ENCODE results near the gene SLCO3A1. TPM values are rescaled to one million over a fixed set of nuclear protein-coding genes. Genes with fewer than 3 reads are reported as not detected.
"Not testable (repeated sequence)": the region's sequence is repeated elsewhere in the genome, so short reads cannot be mapped to it uniquely, and the experiment has no call there.

The SLCO3A1 gene
- total RNA-seq, 1 donor from 2014 or later = 0.90 TPM

GRCh38 chr15:92069308-92070250 is 216.1 kb downstream of the SLCO3A1 start:
- no peak for DNase-seq (ENCODE audit: low read depth in 2 of 2)

DNA sequence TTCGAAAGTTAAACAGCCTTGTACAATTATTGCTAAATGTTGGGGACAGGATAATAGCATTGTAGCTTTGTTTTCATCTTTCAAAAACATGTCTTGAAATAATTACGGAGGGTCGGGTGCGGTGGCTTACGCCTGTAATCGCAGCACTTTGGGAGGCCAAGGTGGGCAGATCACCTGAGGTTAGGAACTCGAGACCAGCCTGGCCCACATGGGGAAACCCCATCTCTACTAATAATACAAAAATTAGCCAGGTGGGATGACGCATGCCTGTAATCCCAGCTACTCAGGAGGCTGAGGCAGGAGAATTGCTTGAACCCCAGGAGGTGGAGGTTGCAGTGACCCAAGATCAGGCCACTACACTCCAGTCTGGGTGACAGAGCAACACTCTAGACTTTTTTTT is 216.7 kb downstream of the SLCO3A1 start:
- DNase-seq (ENCODE audit: low read depth in 2 of 2) = not testable (repeated sequence)

- DNase-seq (ENCODE audit: low read depth in 2 of 2) = no peak
Observed at GRCh38 chr15:92071045-92071634, 217.6 kb downstream of the SLCO3A1 start.

GRCh38 chr15:92073044-92073785 is 219.7 kb downstream of the SLCO3A1 start:
- DNase-seq (ENCODE audit: low read depth in 2 of 2) = no peak

DNA sequence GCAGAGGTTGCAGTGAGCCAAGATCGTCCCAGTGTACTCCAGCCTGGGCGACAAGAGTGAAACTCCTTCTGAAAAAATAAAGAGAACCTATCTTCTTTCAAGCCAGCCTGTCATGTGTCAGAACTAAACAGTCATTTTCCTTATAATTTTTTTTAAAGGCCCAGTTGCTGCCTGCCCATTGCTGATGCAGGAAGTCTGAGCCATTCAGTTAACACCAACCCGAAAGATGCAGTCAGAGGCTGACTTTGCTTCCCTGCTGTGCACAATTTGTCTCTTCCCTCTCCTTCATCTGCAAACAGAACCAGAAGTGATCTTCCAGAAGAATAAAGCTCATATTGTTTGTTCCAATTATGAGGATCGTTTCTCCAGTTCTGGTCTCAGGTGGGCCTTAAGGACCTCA is 220.6 kb downstream of the SLCO3A1 start:
- DNase-seq (ENCODE audit: low read depth in 2 of 2) = no peak

DNA sequence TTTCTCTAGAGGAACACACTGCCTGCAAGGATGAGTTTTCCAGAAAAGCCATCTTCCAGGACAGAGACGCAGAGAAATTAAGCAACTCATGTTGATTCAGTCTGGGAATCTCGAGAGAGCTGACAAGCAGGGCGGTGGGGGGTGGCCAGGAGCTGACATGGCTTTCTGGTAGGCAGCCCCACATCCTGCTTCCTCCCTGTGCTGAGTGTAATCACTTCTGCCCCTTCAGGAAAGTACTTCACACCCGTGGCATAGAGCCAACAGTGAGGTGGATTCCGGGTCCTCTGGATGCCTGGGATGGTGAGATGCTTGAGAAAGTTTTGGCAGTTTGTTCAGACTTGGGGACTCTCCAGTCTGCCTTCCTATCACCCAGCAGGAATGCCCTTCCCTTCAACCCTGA is 221.1 kb downstream of the SLCO3A1 start:
- no peak for DNase-seq (ENCODE audit: low read depth in 2 of 2)

DNA sequence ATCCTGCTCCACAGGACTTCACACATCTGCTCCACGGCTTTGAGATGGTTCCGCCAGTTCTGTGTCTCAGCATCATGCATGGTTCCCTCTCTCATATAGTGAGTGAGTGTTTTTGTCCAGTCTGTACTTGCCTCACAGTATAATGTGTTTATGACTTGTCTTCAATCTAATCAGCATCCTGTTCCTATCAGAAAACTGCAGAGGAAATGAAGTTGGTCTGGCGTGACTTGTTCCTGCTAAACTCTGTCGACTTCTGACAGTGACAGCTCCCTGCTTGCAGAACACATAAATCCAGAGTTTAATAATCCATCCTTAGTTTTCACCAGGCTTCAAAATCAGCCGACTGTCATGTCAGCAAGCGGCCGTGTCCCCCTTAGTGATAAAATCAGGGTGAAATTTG is 222.3 kb downstream of the SLCO3A1 start:
- no peak for DNase-seq (ENCODE audit: low read depth in 2 of 2)

GRCh38 chr15:92076541-92076940 is 223.0 kb downstream of the SLCO3A1 start:
- DNase-seq (ENCODE audit: low read depth in 2 of 2) = no peak

DNA sequence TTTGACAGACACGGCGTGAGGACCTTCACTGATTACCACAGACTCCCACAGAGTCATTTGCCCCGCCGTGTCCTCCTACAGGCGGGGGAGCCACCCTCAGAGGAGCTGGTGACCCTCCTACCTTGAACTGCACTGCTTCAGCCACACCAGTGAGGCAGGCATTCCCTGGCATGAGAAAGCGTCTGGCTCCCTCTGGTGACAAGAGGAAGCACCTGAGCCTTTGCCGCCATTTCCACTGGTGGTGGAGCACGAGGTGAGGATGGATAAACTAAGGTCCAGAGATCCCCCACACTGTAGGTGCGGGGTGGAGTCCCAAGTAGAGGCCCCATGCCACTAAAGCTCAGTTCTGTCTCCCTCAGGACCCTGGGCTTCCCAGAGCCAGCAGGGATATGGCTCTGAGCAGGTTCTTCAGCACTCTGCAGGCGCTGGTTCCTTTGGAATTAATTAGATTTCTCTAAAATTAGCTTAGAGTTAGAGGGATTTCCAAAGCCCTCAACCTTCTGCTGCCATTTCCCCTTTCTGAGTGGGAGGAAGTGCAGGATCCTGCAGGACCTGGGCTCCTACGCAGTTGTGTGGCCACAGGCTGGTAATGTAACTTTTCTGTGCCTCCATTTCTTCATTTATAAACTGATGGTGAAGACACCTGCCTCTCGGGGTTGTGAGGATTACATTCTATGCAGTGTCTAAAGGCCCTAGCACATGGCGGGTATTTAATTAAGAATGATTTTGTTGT is 224.0 kb downstream of the SLCO3A1 start:
- DNase-seq (ENCODE audit: low read depth in 2 of 2) = peak; percentile 1 to 11

DNA sequence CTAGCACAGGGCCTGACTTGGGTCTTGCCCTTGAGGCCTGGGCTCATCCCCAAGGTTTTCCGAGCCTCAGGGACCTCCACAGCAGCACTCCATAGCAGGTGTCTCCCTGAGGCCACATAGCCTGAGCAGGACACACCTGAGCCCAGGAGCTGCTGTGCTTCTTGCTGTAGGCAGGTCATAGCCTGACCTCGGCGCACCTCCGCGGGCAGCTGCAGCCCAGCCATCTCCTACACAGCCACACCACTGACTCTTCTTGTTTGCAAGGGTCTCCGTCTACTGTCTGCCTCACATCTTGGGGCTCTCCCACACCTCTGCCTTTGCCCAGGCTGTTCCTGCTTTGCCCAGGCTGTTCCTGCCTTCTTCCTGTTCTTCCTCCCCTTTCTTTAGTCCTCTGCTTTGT is 224.8 kb downstream of the SLCO3A1 start:
- DNase-seq (ENCODE audit: low read depth in 2 of 2) = no peak

DNA sequence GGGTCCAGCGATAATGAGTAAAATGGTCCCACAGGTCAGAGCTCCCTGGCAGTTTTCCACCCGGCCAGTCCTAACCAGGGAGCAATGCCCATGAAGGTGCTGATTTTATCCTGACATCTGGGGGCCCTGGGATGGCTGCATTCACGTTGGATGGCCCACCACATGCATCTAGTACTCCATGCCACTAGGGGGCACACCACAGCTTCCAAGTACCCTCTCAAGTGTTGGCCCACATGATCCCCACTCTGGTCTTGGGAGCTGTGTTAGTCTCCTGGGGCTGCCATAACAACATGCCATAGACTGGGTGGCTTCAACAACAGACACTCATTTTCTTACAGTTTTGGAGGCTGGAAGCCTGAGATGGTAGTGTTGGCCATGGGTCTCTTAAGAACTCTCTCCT is 225.5 kb downstream of the SLCO3A1 start:
- DNase-seq (ENCODE audit: low read depth in 2 of 2) = no peak

DNA sequence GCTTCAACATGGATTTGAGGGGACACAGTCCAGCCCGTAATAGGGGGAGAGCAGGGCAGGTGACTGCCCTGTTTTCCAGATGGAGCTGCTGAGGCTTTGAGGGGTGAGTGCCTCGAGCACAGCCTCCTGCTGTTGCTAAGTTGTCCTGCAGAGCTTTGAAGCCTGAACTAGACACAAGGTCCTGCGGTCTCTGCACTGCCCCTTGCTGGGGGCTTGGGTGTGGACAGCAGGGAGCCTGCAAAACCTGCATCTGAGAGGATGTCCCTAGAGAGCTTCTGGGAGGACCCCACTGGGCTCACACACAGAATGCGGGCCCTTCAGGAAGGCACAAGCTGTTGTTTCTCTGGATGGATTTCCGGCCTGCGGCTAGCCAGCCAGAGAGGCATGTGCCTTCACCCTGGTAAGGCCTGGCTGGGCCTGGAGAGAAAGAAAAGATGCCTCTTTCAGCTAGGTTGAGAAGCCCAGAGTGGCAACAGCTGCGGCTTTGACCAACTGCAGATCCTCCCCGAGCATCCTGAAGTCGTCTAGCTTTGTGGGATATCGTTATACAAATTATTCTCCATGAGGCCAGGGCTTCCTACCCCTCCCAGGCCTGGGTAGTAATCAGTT is 226.2 kb downstream of the SLCO3A1 start:
- no peak for DNase-seq (ENCODE audit: low read depth in 2 of 2)

GRCh38 chr15:92082006-92082843 is 228.7 kb downstream of the SLCO3A1 start:
- peak; percentile 3 to 41 for DNase-seq (ENCODE audit: low read depth in 2 of 2)

- no peak for DNase-seq (ENCODE audit: low read depth in 2 of 2)
Observed at GRCh38 chr15:92083190-92083589, 229.7 kb downstream of the SLCO3A1 start.

GRCh38 chr15:92087211-92087610 is 233.7 kb downstream of the SLCO3A1 start:
- no peak for DNase-seq (ENCODE audit: low read depth in 2 of 2)

- peak; percentile 4 to 38 for DNase-seq (ENCODE audit: low read depth in 2 of 2)
Observed at GRCh38 chr15:92091155-92091734, 237.7 kb downstream of the SLCO3A1 start.

DNA sequence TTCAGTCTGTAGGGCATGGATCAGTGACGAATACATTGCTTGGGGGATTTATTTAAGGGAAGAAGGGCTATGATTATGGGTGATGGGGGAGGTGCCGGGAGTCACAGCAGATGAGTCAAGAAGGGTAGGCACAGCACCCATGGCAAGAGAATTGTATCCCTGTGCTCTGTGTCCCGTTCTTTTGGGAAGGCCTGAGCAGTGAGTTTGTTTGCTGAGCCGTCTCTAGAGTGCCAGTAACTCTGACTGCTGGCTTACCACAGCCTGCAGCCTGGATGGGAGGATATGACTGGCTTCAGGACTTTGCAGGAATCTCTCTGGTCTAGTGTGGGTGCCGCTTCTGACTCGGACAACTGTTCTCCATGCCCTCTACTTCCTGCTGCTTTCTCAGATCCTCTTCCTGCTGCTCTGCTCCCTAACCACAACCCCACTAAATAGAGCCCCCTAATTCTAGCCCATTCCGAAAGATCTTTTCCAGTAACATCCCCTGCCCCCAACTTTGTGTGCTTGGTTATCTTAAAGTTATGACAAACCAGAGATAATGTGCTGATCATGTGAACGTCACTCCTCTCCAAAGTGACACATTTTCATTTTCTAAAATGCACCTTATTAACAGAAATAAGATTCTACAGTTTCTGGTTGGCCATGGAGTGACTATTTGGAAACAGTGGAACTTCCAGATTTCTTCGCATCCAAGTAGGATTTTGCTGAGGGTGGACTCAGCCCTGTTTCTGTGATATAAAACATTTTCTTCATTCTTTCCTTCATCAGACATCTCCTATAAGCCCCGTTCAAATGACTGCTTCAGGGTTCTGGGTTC is 239.0 kb downstream of the SLCO3A1 start:
- DNase-seq (ENCODE audit: low read depth in 2 of 2) = no peak

GRCh38 chr15:92095693-92096092 is 242.2 kb downstream of the SLCO3A1 start:
- no peak for DNase-seq (ENCODE audit: low read depth in 2 of 2)
